ENCODE data around the gene BDKRB2. TPM values are rescaled to one million over a fixed set of nuclear protein-coding genes. Genes with fewer than 3 reads are reported as not detected.

BDKRB2 gene
- total and polyA plus RNA-seq, 2 donors (not counting 1 experiment from before 2014, with no cell fraction given) = 24.0 to 91.5 TPM

DNA sequence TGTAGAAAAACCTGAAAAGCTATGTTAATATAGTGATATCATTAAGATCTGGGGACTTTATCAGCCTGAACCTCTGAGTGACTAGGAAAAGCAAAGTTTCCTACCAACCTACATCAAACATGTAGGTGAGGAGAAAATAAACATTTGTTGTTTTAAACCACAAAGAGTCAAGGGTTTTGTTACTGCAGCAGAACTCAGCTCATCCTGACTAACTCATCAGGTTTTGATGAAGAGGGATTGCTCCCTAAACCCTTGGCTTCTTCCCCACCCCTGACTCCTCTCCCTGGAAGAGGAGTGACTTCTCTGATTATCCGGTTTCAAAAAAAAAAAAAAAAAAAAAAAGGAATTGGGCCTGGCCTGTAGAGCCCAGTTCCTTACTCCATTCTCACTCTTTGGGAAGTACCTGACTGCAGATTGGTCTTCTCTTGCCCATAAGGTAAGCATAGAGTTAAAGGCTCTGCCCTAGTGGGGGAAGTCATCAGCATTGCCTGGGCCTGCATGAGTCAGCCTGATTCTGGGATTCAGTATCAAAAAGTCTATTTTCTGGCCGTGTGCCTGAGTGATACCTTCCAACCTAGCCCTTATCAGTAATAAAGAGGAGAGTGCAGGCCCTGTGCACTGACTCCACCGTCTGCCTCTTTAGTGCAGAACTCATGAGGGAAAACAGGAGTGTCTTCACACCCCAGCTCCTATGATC lies 68.3 kb downstream of the BDKRB2 start:
- Histone ChIP-seq H3K4me1 (ENCODE audit: control insufficient read depth, extremely low read depth, insufficient read depth, low read length) (peaks cover 13% of the 10 kb centered on the region), H3K9me3 (ENCODE audit: control insufficient read depth, insufficient read depth, low read depth, low read length) (peaks cover 3% of the 10 kb centered on the region), H3K27ac (ENCODE audit: insufficient read depth, low read length) (no peak overlapping the region), H3K36me3 (ENCODE audit: control insufficient read depth, insufficient read depth, low read length) (no peaks in the 10 kb centered on the region), H3K9ac (ENCODE audit: insufficient read depth, low read length) (no peak overlapping the region), H3K4me2 (ENCODE audit: extremely low read depth, insufficient read depth, low read length) (no peak overlapping the region), H3K79me2 (ENCODE audit: control insufficient read depth, insufficient read depth, low read length) (no peaks in the 10 kb centered on the region), H2AFZ (ENCODE audit: low read length) (no peak overlapping the region), H3K27me3 (ENCODE audit: control insufficient read depth, insufficient read depth, low read length) (no peaks in the 10 kb centered on the region), H3K4me3 (replicated peaks in 1 of 4; ENCODE audit: control extremely low read depth in 1 of 4, insufficient read depth in 1 of 4, low read depth in 3 of 4, low read length in 4 of 4) (no peak overlapping the region), H4K20me1 (ENCODE audit: control insufficient read depth, extremely low read depth, insufficient read depth, low read length) (no peaks in the 10 kb centered on the region)
- TF ChIP-seq EZH2 (IDR thresholded peaks at IDR 0.05; ENCODE audit: low read length, missing control alignments) = no peak
- TF ChIP-seq, protein P1, sequence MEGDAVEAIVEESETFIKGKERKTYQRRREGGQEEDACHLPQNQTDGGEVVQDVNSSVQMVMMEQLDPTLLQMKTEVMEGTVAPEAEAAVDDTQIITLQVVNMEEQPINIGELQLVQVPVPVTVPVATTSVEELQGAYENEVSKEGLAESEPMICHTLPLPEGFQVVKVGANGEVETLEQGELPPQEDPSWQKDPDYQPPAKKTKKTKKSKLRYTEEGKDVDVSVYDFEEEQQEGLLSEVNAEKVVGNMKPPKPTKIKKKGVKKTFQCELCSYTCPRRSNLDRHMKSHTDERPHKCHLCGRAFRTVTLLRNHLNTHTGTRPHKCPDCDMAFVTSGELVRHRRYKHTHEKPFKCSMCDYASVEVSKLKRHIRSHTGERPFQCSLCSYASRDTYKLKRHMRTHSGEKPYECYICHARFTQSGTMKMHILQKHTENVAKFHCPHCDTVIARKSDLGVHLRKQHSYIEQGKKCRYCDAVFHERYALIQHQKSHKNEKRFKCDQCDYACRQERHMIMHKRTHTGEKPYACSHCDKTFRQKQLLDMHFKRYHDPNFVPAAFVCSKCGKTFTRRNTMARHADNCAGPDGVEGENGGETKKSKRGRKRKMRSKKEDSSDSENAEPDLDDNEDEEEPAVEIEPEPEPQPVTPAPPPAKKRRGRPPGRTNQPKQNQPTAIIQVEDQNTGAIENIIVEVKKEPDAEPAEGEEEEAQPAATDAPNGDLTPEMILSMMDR (conservative IDR thresholded peaks at IDR 0.05 in 1 of 2, IDR thresholded peaks at IDR 0.05 in 1 of 2; ENCODE audit: low read depth in 1 of 2, low read length in 2 of 2) = no peak
- DNase-seq (ENCODE audit: low read depth in 2 of 2) = peak in 1 of 2 donors; percentile 69

DNA sequence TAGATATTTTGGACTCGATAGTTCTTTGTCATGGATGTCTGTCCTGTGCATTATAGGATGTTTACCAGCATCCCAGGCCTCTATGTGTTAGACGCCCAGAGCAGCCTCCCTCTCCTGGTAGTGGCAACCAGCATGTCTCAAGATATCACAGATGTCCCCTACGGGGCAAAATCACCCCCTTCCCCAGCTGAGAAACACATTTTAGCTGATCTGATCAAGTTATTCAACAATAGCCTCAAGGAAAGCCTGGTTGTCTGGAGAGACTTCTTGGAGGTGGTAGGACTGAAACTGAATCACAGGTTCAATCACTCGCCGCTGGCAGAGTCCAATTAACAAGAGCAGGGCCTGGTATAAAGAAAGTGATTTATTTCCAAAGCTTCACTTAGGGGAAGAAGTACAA lies 69.0 kb downstream of the BDKRB2 start:
- H3K4me2 ChIP-seq (ENCODE audit: extremely low read depth, insufficient read depth, low read length) = no peak overlapping the region
- no peak overlapping the region for H2AFZ ChIP-seq (ENCODE audit: low read length)
- TF ChIP-seq, protein P1 (conservative IDR thresholded peaks at IDR 0.05 in 1 of 2, IDR thresholded peaks at IDR 0.05 in 1 of 2; ENCODE audit: low read depth in 1 of 2, low read length in 2 of 2) = no peak
- no peak for TF ChIP-seq EZH2 (IDR thresholded peaks at IDR 0.05; ENCODE audit: low read length, missing control alignments)
- H3K36me3 ChIP-seq (ENCODE audit: control insufficient read depth, insufficient read depth, low read length) = no peaks in the 10 kb centered on the region
- H3K4me1 ChIP-seq (ENCODE audit: control insufficient read depth, extremely low read depth, insufficient read depth, low read length) = peaks cover 7% of the 10 kb centered on the region
- no peak overlapping the region for H3K9ac ChIP-seq (ENCODE audit: insufficient read depth, low read length)
- no peak for DNase-seq (ENCODE audit: low read depth in 2 of 2)
- H3K27ac ChIP-seq (ENCODE audit: insufficient read depth, low read length) = no peak overlapping the region
- H3K27me3 ChIP-seq (ENCODE audit: control insufficient read depth, insufficient read depth, low read length) = no peaks in the 10 kb centered on the region
- H3K79me2 ChIP-seq (ENCODE audit: control insufficient read depth, insufficient read depth, low read length) = no peaks in the 10 kb centered on the region
- peaks cover 3% of the 10 kb centered on the region for H3K9me3 ChIP-seq (ENCODE audit: control insufficient read depth, insufficient read depth, low read depth, low read length)
- H3K4me3 ChIP-seq (replicated peaks in 1 of 4; ENCODE audit: control extremely low read depth in 1 of 4, insufficient read depth in 1 of 4, low read depth in 3 of 4, low read length in 4 of 4) = no peak overlapping the region
- H4K20me1 ChIP-seq (ENCODE audit: control insufficient read depth, extremely low read depth, insufficient read depth, low read length) = no peaks in the 10 kb centered on the region

DNA sequence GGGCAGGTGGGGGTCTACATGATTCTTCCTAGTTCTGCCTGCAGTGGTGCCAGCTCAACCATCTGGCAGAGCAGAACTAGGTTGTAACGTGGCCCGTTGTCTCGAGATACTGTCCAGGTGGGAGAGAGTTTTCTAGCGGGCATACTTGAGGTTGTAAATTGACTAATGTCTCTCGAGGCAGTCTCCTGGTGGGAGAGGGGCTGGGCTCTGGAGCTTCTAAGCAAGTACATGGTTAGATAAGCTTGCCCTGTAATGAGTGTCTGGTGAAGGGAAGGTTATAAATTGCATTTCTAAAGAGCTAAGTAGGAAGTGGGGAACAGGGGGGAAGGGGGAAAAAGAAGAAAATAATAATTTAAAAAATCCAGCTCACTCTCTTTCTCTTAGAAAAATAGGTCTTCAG lies 69.5 kb downstream of the BDKRB2 start:
- H4K20me1 ChIP-seq (ENCODE audit: control insufficient read depth, extremely low read depth, insufficient read depth, low read length) = no peaks in the 10 kb centered on the region
- no peak overlapping the region for H2AFZ ChIP-seq (ENCODE audit: low read length)
- DNase-seq (ENCODE audit: low read depth in 2 of 2) = peak in 1 of 2 donors; percentile 67
- H3K36me3 ChIP-seq (ENCODE audit: control insufficient read depth, insufficient read depth, low read length) = no peaks in the 10 kb centered on the region
- TF ChIP-seq, protein P1 (conservative IDR thresholded peaks at IDR 0.05 in 1 of 2, IDR thresholded peaks at IDR 0.05 in 1 of 2; ENCODE audit: low read depth in 1 of 2, low read length in 2 of 2) = no peak
- TF ChIP-seq EZH2 (IDR thresholded peaks at IDR 0.05; ENCODE audit: low read length, missing control alignments) = no peak
- H3K27ac ChIP-seq (ENCODE audit: insufficient read depth, low read length) = no peak overlapping the region
- H3K9ac ChIP-seq (ENCODE audit: insufficient read depth, low read length) = no peak overlapping the region
- peaks cover 7% of the 10 kb centered on the region for H3K4me1 ChIP-seq (ENCODE audit: control insufficient read depth, extremely low read depth, insufficient read depth, low read length)
- no peak overlapping the region for H3K4me3 ChIP-seq (replicated peaks in 1 of 4; ENCODE audit: control extremely low read depth in 1 of 4, insufficient read depth in 1 of 4, low read depth in 3 of 4, low read length in 4 of 4)
- H3K27me3 ChIP-seq (ENCODE audit: control insufficient read depth, insufficient read depth, low read length) = no peaks in the 10 kb centered on the region
- H3K79me2 ChIP-seq (ENCODE audit: control insufficient read depth, insufficient read depth, low read length) = no peaks in the 10 kb centered on the region
- no peak overlapping the region for H3K4me2 ChIP-seq (ENCODE audit: extremely low read depth, insufficient read depth, low read length)
- H3K9me3 ChIP-seq (ENCODE audit: control insufficient read depth, insufficient read depth, low read depth, low read length) = peaks cover 3% of the 10 kb centered on the region
